GM12878 (cell line): ENCODE measurements around the gene NT5DC3. TPM values are rescaled to one million over a fixed set of nuclear protein-coding genes. Genes with fewer than 3 reads are reported as not detected.

Experiments used
- ATAC-seq: fragments of 200-7000 bp; cut with Tn5 transposase; 3 replicates; pipeline ENCODE4 v1.9.1; 2020; ENCODE audit warnings: mild to moderate bottlenecking, moderate library complexity
- BruUV-seq: library from RNA; stranded (reverse); fragments of 400-500 nt; replicated peaks from 2 replicates; lab custom pipeline; 2021; lab: Mats Ljungman, UMichigan
- CTCF ChIA-PET: fragments of 300-600 bp; sonication (Branson Sonifier 250); formaldehyde crosslinking; extraction: SDS; loops from one replicate; lab custom pipeline; 2021; ENCODE audit warnings: inconsistent platforms; lab: Yijun Ruan, JAX
- POLR2A ChIA-PET: fragments of 350-600 bp; formaldehyde crosslinking; extraction: SDS; loops from one replicate; lab custom pipeline; 2021; ENCODE audit warnings: inconsistent platforms; lab: Charles Lee
- RAD21 ChIA-PET: fragments of 300-600 bp; sonication (Branson Sonifier 250); formaldehyde crosslinking; loops from one replicate; lab custom pipeline; 2023; ENCODE audit warnings: antibody characterized with exemption; ENCODE audit not compliant: unreplicated experiment; lab: Charles Lee
- SMC1A ChIA-PET: fragments of 300-600 bp; sonication (Branson Sonifier 250); formaldehyde crosslinking; loops from one replicate; lab custom pipeline; 2023; ENCODE audit not compliant: unreplicated experiment, uncharacterized antibody; lab: Charles Lee
- DNase-seq: peaks from one replicate; pipeline ENCODE4 v3.0.0-alpha.2; 2011; ENCODE audit warnings: low read depth, low spot score
- FAIRE-seq: peaks from 3 replicates; lab custom pipeline; 2011; peaks lifted over from hg19 to GRCh38; lab: Jason Lieb, UNC
- H2AFZ ChIP-seq: 2 replicates; pipeline ENCODE4 v1.6.0; 2011; ENCODE audit warnings: low read depth, low read length, control low read depth; ENCODE audit not compliant: control insufficient read depth
- H3K27ac ChIP-seq: 2 replicates; pipeline ENCODE4 v1.5.1; 2011; ENCODE audit warnings: control low read depth; ENCODE audit not compliant: control insufficient read depth, insufficient read depth
- H3K27me3 ChIP-seq, 2 experiments: replicated peaks in 1 of 2; 2 replicates each; pipeline versions ENCODE4 v1.6.0 to v1.6.1; 2011; ENCODE audit warnings: low read length in 1 of 2; ENCODE audit not compliant: control insufficient read depth in 2 of 2, insufficient read depth in 2 of 2
- H3K36me3 ChIP-seq, 2 experiments: 2 replicates each; pipeline ENCODE4 v1.5.1; 2011; ENCODE audit warnings: low read length in 1 of 2; ENCODE audit not compliant: control insufficient read depth in 2 of 2, insufficient read depth in 2 of 2
- H3K4me1 ChIP-seq: 2 replicates; pipeline ENCODE4 v1.6.1; 2011; ENCODE audit warnings: mild to moderate bottlenecking, low read length, moderate library complexity, mixed read lengths; ENCODE audit not compliant: control insufficient read depth, insufficient read depth
- H3K4me2 ChIP-seq: 2 replicates; pipeline ENCODE4 v1.6.0; 2011; ENCODE audit warnings: control low read depth; ENCODE audit not compliant: control insufficient read depth, insufficient read depth
- H3K4me3 ChIP-seq: fragments of 200-600 bp; sonication (generic); 2 replicates; pipeline ENCODE4 v1.5.1; 2016
- H3K79me2 ChIP-seq: 2 replicates; pipeline ENCODE4 v1.6.0; 2011; ENCODE audit warnings: low read length; ENCODE audit not compliant: control insufficient read depth, insufficient read depth
- H3K9ac ChIP-seq: 2 replicates; pipeline ENCODE4 v1.8.0; 2011; ENCODE audit warnings: low read length, control low read depth, mixed read lengths; ENCODE audit not compliant: control insufficient read depth, insufficient read depth
- H3K9me3 ChIP-seq: replicated peaks from 3 replicates; pipeline ENCODE4 v1.5.1; 2011; ENCODE audit warnings: mild to moderate bottlenecking, low read length; ENCODE audit not compliant: control insufficient read depth, insufficient read depth
- H4K20me1 ChIP-seq: 2 replicates; pipeline ENCODE4 v1.6.0; 2011; ENCODE audit not compliant: control insufficient read depth, insufficient read depth
- GABPA ChIP-seq: IDR thresholded peaks from 2 replicates; pipeline ENCODE4 v1.6.1; 2014; ENCODE audit warnings: antibody characterized with exemption, low read depth, mild to moderate bottlenecking, inconsistent platforms
- RAD21 ChIP-seq: IDR thresholded peaks from 2 replicates; pipeline ENCODE4 v1.6.1; 2011; ENCODE audit warnings: mild to moderate bottlenecking, low read depth, low read length, moderate library complexity; ENCODE audit not compliant: insufficient read depth
- ZBTB33 ChIP-seq: fragments of 450-650 bp; IDR thresholded peaks from 2 replicates; pipeline ENCODE4 v1.6.1; 2017; ENCODE audit warnings: mild to moderate bottlenecking
- WGBS: methylation state at CpG from one replicate; pipeline ENCODE4 v1.1.6; 2016; ENCODE audit warnings: low lambda C conversion rate; ENCODE audit not compliant: insufficient replicate concordance, insufficient coverage; ENCODE audit errors: missing lambda C conversion rate; 5-methylcytosine and 5-hydroxymethylcytosine counted together
- in situ Hi-C: fragments of 300-500 bp; cut with MboI; formaldehyde crosslinking; loops from 9 replicates; pipeline ENCODE4 v1.14.3; 2018; ENCODE audit warnings: mixed read lengths
- intact Hi-C: fragments of 100-400 bp; cut with micrococcal nuclease; formaldehyde crosslinking; loops from one replicate; pipeline ENCODE4 v1.14.2; 2022; ENCODE audit not compliant: unreplicated experiment
- polyA plus RNA-seq, 11 experiments: library from polyadenylated mRNA; depleted of rRNA in 4 of 11; unstranded in 6 of 11; stranded (reverse) in 5 of 11; fragments of >200 nt; fragmentation: Nextera tagmentation in 4 of 11; fragmentation: Illumina TruSeq in 1 of 11; extraction: Ambion mirVana in 4 of 11; extraction: Trizol in 1 of 11; gene quantifications; 1 replicate in 1 of 11; 2 replicates in 10 of 11; pipeline versions ENCODE4 v1.2.1 to v1.2.3, GENCODE V29; 2011 to 2016; ENCODE audit warnings: inconsistent platforms in 2 of 11, missing spikeins in 2 of 11, low read depth in 1 of 11
- total RNA-seq, 4 experiments: library from RNA; depleted of rRNA in 3 of 4; stranded (reverse); fragments of >200 nt in 3 of 4; fragmentation: Illumina TruSeq in 1 of 4; extraction: Trizol in 1 of 4; gene quantifications; 2 replicates each; pipeline versions ENCODE4 v1.2.1 to v1.2.3, GENCODE V29; 2013 to 2021
- TF ChIP-seq, protein P1 (sequence below): IDR thresholded peaks from 2 replicates; pipeline ENCODE4 v1.6.1; 2012; ENCODE audit warnings: low read length, inconsistent platforms
- TF ChIP-seq, protein P2 (sequence below), 3 experiments: IDR thresholded peaks in 2 of 3; conservative IDR thresholded peaks in 1 of 3; 2 replicates each; pipeline ENCODE4 v1.5.1; 2011; ENCODE audit warnings: low read depth in 3 of 3, low read length in 3 of 3, mild to moderate bottlenecking in 3 of 3, control low read depth in 2 of 3, moderate library complexity in 2 of 3, inconsistent platforms in 1 of 3, mixed read lengths in 1 of 3; ENCODE audit not compliant: control insufficient read depth in 2 of 3, insufficient read depth in 1 of 3; ENCODE audit errors: extremely low read depth in 1 of 3

The NT5DC3 gene
- total and polyA plus RNA-seq, 10 of the 15 experiments (the other 5 are each of a cell fraction or from before 2014, with no cell fraction given), result 2.0 to 12.4 (median 5.9) TPM

DNA sequence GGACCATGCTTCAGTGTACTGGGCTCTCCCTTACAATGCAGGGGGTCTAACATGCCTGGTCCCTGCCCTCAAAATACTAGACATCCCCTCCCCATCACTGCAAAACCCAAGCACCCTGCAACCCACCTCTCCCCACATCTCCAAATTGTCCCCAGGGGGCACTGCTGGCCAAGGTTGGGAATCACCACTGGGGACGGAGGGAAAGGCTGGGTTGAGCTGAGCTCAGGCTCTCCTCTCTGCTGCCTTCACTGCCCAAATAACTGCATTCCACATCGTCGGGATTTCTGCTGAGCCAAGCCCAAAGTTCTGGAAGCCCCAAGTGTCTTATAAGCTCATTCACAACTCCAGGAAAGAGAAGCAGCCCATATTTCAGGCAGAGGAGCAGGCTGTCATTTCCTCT, 69.6 kb downstream of the NT5DC3 start:
- H3K79me2 ChIP-seq, result no peaks in the 10 kb centered on the region
- H3K9ac ChIP-seq, result no peak overlapping the region
- peak; percentile 31; the same call in 1 of the 3 replicates for ATAC-seq
- no peaks in the 10 kb centered on the region for H3K4me1 ChIP-seq
- intact Hi-C loops, result no loop called here
- no peak for TF ChIP-seq ZBTB33
- TF ChIP-seq GABPA, result no peak
- TF ChIP-seq RAD21, result peak; percentile 68
- TF ChIP-seq, protein P1, sequence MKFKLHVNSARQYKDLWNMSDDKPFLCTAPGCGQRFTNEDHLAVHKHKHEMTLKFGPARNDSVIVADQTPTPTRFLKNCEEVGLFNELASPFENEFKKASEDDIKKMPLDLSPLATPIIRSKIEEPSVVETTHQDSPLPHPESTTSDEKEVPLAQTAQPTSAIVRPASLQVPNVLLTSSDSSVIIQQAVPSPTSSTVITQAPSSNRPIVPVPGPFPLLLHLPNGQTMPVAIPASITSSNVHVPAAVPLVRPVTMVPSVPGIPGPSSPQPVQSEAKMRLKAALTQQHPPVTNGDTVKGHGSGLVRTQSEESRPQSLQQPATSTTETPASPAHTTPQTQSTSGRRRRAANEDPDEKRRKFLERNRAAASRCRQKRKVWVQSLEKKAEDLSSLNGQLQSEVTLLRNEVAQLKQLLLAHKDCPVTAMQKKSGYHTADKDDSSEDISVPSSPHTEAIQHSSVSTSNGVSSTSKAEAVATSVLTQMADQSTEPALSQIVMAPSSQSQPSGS, result no peak
- TF ChIP-seq, protein P2, sequence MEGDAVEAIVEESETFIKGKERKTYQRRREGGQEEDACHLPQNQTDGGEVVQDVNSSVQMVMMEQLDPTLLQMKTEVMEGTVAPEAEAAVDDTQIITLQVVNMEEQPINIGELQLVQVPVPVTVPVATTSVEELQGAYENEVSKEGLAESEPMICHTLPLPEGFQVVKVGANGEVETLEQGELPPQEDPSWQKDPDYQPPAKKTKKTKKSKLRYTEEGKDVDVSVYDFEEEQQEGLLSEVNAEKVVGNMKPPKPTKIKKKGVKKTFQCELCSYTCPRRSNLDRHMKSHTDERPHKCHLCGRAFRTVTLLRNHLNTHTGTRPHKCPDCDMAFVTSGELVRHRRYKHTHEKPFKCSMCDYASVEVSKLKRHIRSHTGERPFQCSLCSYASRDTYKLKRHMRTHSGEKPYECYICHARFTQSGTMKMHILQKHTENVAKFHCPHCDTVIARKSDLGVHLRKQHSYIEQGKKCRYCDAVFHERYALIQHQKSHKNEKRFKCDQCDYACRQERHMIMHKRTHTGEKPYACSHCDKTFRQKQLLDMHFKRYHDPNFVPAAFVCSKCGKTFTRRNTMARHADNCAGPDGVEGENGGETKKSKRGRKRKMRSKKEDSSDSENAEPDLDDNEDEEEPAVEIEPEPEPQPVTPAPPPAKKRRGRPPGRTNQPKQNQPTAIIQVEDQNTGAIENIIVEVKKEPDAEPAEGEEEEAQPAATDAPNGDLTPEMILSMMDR (IDR thresholded peaks at IDR 0.05 in 2 of 3, conservative IDR thresholded peaks at IDR 0.05 in 1 of 3; ENCODE audit: control insufficient read depth in 2 of 3, extremely low read depth in 1 of 3, insufficient read depth in 1 of 3, low read depth in 3 of 3, low read length in 3 of 3), result peak in 2 of 3 experiments; percentile 25 to 29; a peak in 2 of 6 replicates
- ChIA-PET CTCF (no interaction called here), RAD21 (interaction anchor here (1.4 kb wide), 1 partner anchor 338 kb away, joined by 3 read pairs; no protein-coding TSS in a partner anchor), SMC1A (interaction anchor here (1.1 to 1.8 kb wide), 2 partner anchors 29 to 337 kb away, joined by 3 to 4 read pairs; no protein-coding TSS in a partner anchor), POLR2A (no interaction called here)
- H3K27me3 ChIP-seq, result no peaks in the 10 kb centered on the region
- no peak overlapping the region for H3K4me3 ChIP-seq
- H3K36me3 ChIP-seq, result no peaks in the 10 kb centered on the region; a peak in 1 of 4 replicates
- no peak overlapping the region for H3K27ac ChIP-seq
- no peak overlapping the region for H3K4me2 ChIP-seq
- in situ Hi-C loops, result no loop called here
- no peaks in the 10 kb centered on the region for H4K20me1 ChIP-seq
- no peak for FAIRE-seq
- H3K9me3 ChIP-seq, result no peaks in the 10 kb centered on the region
- H2AFZ ChIP-seq, result no peak overlapping the region
- DNase-seq, result no peak
- no TSS peak for BruUV-seq
- WGBS, result 64% methylated on average over 3 of the region's 3 CpGs
